Chondrocyte (in vitro differentiated cells): Measurements from ENCODE around the gene ABCA4. TPM values are rescaled to one million over a fixed set of nuclear protein-coding genes. Genes with fewer than 3 reads are reported as not detected.

Source experiments
- DNase-seq: peaks from one replicate; pipeline ENCODE4 v3.0.0; 2021; ENCODE audit warnings: mixed read lengths, low spot score
- H3K27ac Mint-ChIP-seq: one replicate; pipeline ENCODE4 v1.8.0; 2021; ENCODE audit warnings: mild to moderate bottlenecking, moderate library complexity, mixed read lengths; ENCODE audit not compliant: unreplicated experiment
- H3K27me3 Mint-ChIP-seq: 2 replicates; pipeline ENCODE4 v1.8.0; 2021; ENCODE audit warnings: low read depth, mixed read lengths
- H3K36me3 Mint-ChIP-seq: 2 replicates; pipeline ENCODE4 v1.8.0; 2021; ENCODE audit warnings: low read depth, mixed read lengths
- H3K4me1 Mint-ChIP-seq: 2 replicates; pipeline ENCODE4 v1.8.0; 2021; ENCODE audit warnings: low read depth, mild to moderate bottlenecking, mixed read lengths
- H3K4me3 Mint-ChIP-seq: one replicate; pipeline ENCODE4 v1.8.0; 2021; ENCODE audit warnings: mild to moderate bottlenecking, moderate library complexity, mixed read lengths; ENCODE audit not compliant: unreplicated experiment
- H3K9me3 Mint-ChIP-seq: 2 replicates; pipeline ENCODE4 v1.8.0; 2021; ENCODE audit warnings: low read depth, mixed read lengths
- total RNA-seq: library from RNA; stranded (reverse); gene quantifications from 3 replicates; pipeline ENCODE4 v1.2.1, GENCODE V29; 2021
- TF ChIP-seq, protein P1 (sequence below): fragments of 200-600 bp; sonication (generic); IDR thresholded peaks from 2 replicates; pipeline ENCODE4 v1.5.0; 2021; ENCODE audit warnings: antibody characterized with exemption, mild to moderate bottlenecking, moderate library complexity

ABCA4 gene
- total RNA-seq, 1 donor from 2014 or later = 0.22 TPM

DNA sequence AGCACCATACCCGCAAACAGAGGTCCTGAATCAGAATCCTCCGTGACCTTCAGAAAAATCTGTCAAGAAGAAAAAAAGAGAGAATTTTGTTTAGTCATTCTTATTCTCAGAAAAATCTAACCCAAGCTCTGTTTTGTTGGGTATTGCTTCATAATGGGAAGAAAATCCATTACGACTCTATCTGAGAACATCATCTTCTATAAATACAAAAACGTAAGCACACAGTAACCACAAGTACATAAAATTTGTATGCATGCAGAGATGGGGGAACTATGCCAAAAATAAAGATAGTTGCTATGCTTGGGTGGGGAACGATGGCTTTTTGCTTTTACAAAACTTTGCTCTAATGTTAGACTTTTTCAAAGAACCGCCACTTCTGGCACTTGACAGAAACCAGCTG, 84.2 kb downstream of the ABCA4 start:
- Mint-ChIP-seq H3K9me3 (no peaks in the 10 kb centered on the region), H3K27me3 (no peaks in the 10 kb centered on the region), H3K4me3 (no peak overlapping the region), H3K36me3 (no peaks in the 10 kb centered on the region), H3K4me1 (peaks cover 77% of the 10 kb centered on the region), H3K27ac (peak overlapping the region; percentile 89)
- DNase-seq = no peak
- TF ChIP-seq, protein P1, sequence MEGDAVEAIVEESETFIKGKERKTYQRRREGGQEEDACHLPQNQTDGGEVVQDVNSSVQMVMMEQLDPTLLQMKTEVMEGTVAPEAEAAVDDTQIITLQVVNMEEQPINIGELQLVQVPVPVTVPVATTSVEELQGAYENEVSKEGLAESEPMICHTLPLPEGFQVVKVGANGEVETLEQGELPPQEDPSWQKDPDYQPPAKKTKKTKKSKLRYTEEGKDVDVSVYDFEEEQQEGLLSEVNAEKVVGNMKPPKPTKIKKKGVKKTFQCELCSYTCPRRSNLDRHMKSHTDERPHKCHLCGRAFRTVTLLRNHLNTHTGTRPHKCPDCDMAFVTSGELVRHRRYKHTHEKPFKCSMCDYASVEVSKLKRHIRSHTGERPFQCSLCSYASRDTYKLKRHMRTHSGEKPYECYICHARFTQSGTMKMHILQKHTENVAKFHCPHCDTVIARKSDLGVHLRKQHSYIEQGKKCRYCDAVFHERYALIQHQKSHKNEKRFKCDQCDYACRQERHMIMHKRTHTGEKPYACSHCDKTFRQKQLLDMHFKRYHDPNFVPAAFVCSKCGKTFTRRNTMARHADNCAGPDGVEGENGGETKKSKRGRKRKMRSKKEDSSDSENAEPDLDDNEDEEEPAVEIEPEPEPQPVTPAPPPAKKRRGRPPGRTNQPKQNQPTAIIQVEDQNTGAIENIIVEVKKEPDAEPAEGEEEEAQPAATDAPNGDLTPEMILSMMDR = no peak

DNA sequence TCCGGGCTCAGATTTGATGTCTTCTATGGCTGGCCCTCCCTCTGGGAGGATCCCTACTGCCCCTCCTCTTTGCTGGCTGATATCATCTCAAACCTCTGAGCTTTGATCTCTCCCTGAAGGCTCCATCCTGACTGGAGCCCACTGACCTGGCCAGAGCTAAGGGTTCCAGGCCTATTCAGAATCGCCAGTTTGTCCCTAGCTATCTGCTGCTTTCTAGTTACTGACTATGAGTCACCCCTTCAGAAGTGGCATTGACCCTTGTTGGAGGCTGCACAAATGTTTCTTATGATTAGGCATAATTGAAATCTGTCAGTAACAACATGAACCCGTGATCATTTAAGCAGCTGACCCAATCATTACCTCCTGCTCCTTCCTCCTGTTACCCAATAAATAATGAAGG, 87.1 kb downstream of the ABCA4 start:
- no peaks in the 10 kb centered on the region for H3K9me3 Mint-ChIP-seq
- no peak overlapping the region for H3K27ac Mint-ChIP-seq
- H3K4me1 Mint-ChIP-seq = peaks cover 56% of the 10 kb centered on the region
- no peaks in the 10 kb centered on the region for H3K36me3 Mint-ChIP-seq
- no peak overlapping the region for H3K4me3 Mint-ChIP-seq
- DNase-seq = no peak
- no peaks in the 10 kb centered on the region for H3K27me3 Mint-ChIP-seq
- TF ChIP-seq, protein P1 = no peak

DNA sequence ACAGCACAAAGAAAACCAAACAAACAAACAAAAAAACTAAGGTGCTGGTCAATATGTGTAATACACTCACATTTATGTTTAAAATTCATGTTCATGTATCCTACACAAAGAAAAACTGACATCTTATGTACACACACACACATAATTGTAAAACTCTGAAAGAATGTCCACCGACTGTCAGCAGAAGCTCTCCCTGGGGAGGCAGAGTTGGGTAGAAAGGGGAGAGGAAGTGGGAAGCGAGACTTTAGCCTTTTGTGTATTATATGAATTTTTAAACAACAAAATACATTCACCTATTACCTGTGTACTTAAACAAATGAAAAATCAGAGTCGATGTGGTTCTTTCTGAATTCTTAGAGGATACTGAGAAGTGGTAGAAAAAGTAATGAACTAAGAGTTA, 88.3 kb downstream of the ABCA4 start:
- Mint-ChIP-seq H3K27me3 (no peaks in the 10 kb centered on the region), H3K9me3 (no peaks in the 10 kb centered on the region), H3K36me3 (no peaks in the 10 kb centered on the region), H3K4me1 (peaks cover 44% of the 10 kb centered on the region), H3K4me3 (no peak overlapping the region), H3K27ac (no peak overlapping the region)
- no peak for DNase-seq
- TF ChIP-seq, protein P1 = no peak

DNA sequence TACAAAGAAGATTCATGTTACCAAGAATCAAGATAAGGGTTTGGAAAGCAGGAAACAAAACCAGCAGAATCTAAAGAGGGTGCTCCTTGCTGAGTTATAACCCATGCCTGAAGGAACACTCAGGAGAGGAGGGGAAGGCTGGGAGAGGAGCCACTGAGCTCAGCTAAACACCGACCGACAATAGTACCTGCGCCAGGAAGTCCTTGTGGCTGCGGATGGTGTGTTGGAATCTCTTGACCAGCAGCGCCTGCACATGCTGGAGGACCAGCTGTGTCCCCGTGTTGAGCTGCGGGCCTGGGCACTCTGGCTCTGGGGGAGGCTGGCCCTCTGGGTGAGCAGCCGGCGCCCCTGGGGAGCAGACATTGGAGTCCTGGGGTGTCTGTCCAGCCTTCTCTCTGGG, 89.4 kb downstream of the ABCA4 start:
- TF ChIP-seq, protein P1 = no peak
- no peak overlapping the region for H3K27ac Mint-ChIP-seq
- H3K9me3 Mint-ChIP-seq = no peaks in the 10 kb centered on the region
- no peak for DNase-seq
- H3K4me1 Mint-ChIP-seq = peaks cover 33% of the 10 kb centered on the region
- H3K36me3 Mint-ChIP-seq = no peaks in the 10 kb centered on the region
- H3K27me3 Mint-ChIP-seq = no peaks in the 10 kb centered on the region
- no peak overlapping the region for H3K4me3 Mint-ChIP-seq

DNA sequence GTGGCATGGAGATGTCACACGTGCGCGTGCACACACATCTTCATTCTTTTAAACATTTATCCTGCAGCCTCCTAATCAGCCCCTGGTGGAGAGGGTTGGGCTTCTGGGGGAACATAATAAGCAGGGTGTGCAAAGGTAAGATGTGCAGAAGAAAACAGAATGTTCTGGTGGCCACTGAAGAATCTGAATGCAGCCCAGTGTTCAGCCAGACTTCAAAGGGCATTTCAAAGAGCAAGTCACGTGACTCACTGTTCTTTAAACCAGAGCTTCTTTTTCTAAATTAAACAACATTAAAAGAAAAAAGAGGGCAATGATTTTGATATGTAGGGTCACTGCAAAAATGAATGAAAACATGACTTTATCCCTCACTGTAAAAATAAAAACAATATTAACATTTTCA, 89.8 kb downstream of the ABCA4 start:
- Mint-ChIP-seq H3K4me1 (peaks cover 30% of the 10 kb centered on the region), H3K4me3 (no peak overlapping the region), H3K36me3 (no peaks in the 10 kb centered on the region), H3K27me3 (no peaks in the 10 kb centered on the region), H3K9me3 (no peaks in the 10 kb centered on the region), H3K27ac (no peak overlapping the region)
- no peak for DNase-seq
- TF ChIP-seq, protein P1 = no peak
